Right lobe of liver (tissue), 6 donors: ENCODE measurements around the gene NPLOC4. TPM values are rescaled to one million over a fixed set of nuclear protein-coding genes. Genes with fewer than 3 reads are reported as not detected.
A peak's percentile ranks its signal among the peaks of the same experiment; 100 is the strongest.

Experiments used
- ATAC-seq, 4 donors: fragments of 200-7000 bp; cut with Tn5 transposase; one replicate each; pipeline ENCODE4 v1.9.1; 2020; ENCODE audit warnings: mild to moderate bottlenecking in 4 of 4, moderate library complexity in 4 of 4
- DNase-seq, 3 donors: peaks; one replicate each; pipeline ENCODE4 v3.0.0-alpha.2; 2020
- H3K27ac ChIP-seq, 3 donors: fragments of 200-600 bp; one replicate each; pipeline ENCODE4 v1.8.0; 2022
- H3K27me3 ChIP-seq, 2 donors: fragments of 200-600 bp; one replicate each; pipeline ENCODE4 v1.8.0; 2022
- H3K36me3 ChIP-seq, 4 donors: fragments of 200-600 bp; sonication (generic) in 1 of 4; one replicate each; pipeline versions ENCODE4 v1.5.1 to v1.8.0; 2017 to 2022; ENCODE audit warnings: control low read depth in 1 of 4
- H3K4me1 ChIP-seq, 4 donors: fragments of 200-600 bp; sonication (generic) in 1 of 4; one replicate each; pipeline versions ENCODE4 v1.5.1 to v1.8.0; 2017 to 2022; ENCODE audit warnings: control low read depth in 1 of 4
- H3K4me3 ChIP-seq, 3 donors: fragments of 200-600 bp; one replicate each; pipeline ENCODE4 v1.8.0; 2022
- H3K9me3 ChIP-seq, 4 donors: fragments of 200-600 bp; sonication (generic) in 1 of 4; one replicate each; pipeline versions ENCODE4 v1.5.1 to v1.8.0; 2017 to 2022; ENCODE audit warnings: control low read depth in 1 of 4
- POLR2A ChIP-seq: fragments of 450-650 bp; IDR thresholded peaks from one replicate; pipeline ENCODE4 v1.6.1; 2017; ENCODE audit warnings: antibody characterized with exemption, mild to moderate bottlenecking
- WGBS: methylation state at CpG from one replicate; pipeline ENCODE4 v1.1.6; 2018; ENCODE audit warnings: low coverage, low lambda C conversion rate; ENCODE audit not compliant: insufficient coverage; ENCODE audit errors: missing lambda C conversion rate; 5-methylcytosine and 5-hydroxymethylcytosine counted together
- intact Hi-C, 2 donors: fragments of 100-400 bp; cut with DNase I; formaldehyde crosslinking; loops; one replicate each; pipeline versions ENCODE4 v1.11.2 to v1.14.1; 2022
- total RNA-seq, 6 experiments: library from RNA; depleted of rRNA in 2 of 6; stranded (reverse); fragments of >200 nt in 2 of 6; fragmentation: NEBNext Ultra II Directional in 3 of 6; extraction: Animal tissue kit (Norgen Biotek cat#: 25700) in 3 of 6; gene quantifications; one replicate each; pipeline versions ENCODE4 v1.1.0 to v1.2.4, GENCODE V29; 2016 to 2023
- TF ChIP-seq, protein P1 (sequence below), 4 donors: fragments of 200-600 bp in 3 of 4; fragments of 450-650 bp in 1 of 4; IDR thresholded peaks; one replicate each; pipeline versions ENCODE4 v1.5.1 to v1.8.0; 2016 to 2022; ENCODE audit warnings: antibody characterized with exemption in 4 of 4, mild to moderate bottlenecking in 2 of 4
- donor health status: DM: no; HTN: yes; CAD: no.
- donor health status: DM: no; HTN: no; CAD: no.
- donor health status: DM: no; HTN: no; CAD: no.
- donor health status: DM: no; HTN: yes; CAD: no.
- donor health status: DM: no; HTN: yes; CAD: no.

The NPLOC4 gene
- total RNA-seq, 6 experiments from 2014 or later, result 46.5 to 63.2 (median 55.8) TPM

DNA sequence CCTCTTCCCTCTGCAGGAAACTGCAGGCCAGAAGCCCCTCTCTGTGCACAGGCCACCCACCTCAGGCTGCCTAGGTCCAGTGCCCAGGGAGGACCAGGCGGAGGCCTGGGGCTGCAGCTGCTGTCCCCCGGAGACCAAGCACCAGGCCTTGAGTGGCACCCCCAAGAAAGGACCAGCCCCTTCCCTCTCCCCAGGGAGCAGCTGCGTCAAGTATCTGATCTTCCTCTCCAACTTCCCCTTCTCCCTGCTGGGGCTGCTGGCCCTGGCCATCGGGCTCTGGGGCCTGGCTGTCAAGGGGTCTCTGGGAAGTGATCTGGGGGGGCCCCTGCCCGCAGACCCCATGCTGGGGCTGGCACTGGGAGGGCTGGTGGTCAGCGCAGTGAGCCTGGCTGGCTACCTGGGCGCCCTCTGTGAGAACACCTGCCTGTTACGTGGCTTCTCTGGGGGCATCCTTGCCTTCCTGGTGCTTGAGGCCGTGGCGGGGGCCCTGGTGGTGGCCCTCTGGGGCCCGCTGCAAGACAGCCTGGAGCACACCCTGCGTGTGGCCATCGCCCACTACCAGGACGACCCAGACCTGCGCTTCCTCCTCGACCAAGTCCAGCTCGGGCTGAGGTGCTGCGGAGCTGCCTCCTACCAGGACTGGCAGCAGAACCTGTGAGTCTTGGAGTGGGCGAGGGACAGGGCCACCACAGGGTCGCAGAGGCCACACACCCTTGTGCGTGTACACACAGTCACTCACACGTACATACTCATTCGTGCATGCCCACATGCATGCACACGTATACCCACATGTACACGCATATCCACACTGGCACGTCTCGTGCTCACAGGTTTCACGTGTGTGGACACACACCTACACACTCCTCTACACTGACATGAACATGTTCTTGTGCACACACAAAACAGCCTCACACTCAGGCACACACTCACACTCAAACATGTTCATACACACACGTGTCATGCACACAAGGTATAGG, 8.4 kb upstream of the NPLOC4 start:
- intact Hi-C loops, result no loop called here
- Histone ChIP-seq H3K4me3 (no peak overlapping the region), H3K36me3 (no peaks in the 10 kb centered on the region), H3K27ac (no peak overlapping the region), H3K4me1 (no peaks in the 10 kb centered on the region), H3K9me3 (no peaks in the 10 kb centered on the region), H3K27me3 (peaks cover 0 to 11% of the 10 kb centered on the region in 2 donors)
- WGBS, result 84% methylated on average over 5 of the region's 29 CpGs
- no peak for TF ChIP-seq POLR2A
- TF ChIP-seq, protein P1, sequence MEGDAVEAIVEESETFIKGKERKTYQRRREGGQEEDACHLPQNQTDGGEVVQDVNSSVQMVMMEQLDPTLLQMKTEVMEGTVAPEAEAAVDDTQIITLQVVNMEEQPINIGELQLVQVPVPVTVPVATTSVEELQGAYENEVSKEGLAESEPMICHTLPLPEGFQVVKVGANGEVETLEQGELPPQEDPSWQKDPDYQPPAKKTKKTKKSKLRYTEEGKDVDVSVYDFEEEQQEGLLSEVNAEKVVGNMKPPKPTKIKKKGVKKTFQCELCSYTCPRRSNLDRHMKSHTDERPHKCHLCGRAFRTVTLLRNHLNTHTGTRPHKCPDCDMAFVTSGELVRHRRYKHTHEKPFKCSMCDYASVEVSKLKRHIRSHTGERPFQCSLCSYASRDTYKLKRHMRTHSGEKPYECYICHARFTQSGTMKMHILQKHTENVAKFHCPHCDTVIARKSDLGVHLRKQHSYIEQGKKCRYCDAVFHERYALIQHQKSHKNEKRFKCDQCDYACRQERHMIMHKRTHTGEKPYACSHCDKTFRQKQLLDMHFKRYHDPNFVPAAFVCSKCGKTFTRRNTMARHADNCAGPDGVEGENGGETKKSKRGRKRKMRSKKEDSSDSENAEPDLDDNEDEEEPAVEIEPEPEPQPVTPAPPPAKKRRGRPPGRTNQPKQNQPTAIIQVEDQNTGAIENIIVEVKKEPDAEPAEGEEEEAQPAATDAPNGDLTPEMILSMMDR (IDR thresholded peaks at IDR 0.05), result no peak
- ATAC-seq, result peak in 1 of 4 donors; percentile 28
- no peak for DNase-seq

DNA sequence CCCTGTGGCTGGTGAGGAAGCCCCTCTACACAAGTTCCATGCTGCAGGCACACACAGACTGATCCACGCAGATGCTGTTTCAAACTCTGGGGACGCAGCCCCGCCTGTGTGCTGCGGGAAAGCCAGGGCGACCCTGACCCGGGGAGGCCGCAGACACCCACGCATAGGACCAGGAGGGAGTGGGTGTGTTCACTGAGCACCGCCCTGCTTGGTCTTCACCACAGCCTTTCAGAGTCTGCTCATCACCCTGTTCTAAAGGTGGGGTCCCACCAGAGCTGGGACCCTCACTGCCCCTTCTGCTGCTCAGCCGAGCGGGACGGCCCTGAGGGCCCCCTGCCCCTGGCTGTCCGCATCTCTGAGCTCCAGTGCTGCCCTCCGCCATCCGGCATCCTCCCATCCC, 7.6 kb upstream of the NPLOC4 start:
- no peaks in the 10 kb centered on the region for H3K36me3 ChIP-seq
- H3K4me3 ChIP-seq, result no peak overlapping the region
- ATAC-seq (peak in 1 of 4 donors; percentile 6), DNase-seq (no peak)
- TF ChIP-seq, protein P1 (IDR thresholded peaks at IDR 0.05), result no peak
- no peak for TF ChIP-seq POLR2A
- intact Hi-C loops, result no loop called here
- no peaks in the 10 kb centered on the region for H3K9me3 ChIP-seq
- H3K27me3 ChIP-seq, result peaks cover 0 to 11% of the 10 kb centered on the region in 2 donors
- H3K27ac ChIP-seq, result no peak overlapping the region
- 90% methylated on average over 2 of the region's 15 CpGs for WGBS
- H3K4me1 ChIP-seq, result no peaks in the 10 kb centered on the region

DNA sequence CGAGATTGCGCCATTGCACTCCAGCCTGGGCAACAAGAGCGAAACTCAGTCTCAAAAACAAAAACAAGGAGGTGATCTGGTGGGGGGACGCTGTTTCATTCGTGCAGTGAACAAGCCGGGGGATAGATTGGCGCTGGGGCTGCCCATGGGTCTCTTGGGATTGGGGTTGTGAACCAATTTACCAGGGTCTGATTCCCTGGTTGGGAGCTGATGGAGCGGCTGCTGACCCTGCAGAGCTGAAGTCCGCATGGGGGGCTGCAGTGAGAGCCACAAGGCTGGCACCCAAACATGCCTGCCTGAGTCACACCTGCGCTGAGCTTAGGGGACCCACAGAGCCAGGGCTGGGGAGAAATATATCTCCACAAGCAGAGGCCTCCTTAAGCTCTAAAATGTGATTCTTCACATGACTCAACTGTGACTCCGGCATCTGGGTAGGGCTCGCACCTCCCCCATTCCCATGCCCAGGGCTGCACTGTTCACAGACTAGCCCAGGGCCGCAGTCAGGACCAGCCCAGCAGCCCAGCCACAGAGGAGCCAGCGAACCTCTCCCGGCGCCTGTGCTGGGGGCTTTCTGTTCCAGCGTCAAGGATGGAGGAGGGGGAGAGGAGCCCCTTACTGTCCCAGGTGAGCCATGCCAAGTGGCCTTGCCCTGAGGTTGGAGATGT, 5.0 kb upstream of the NPLOC4 start:
- TF ChIP-seq POLR2A, result no peak
- TF ChIP-seq, protein P1 (IDR thresholded peaks at IDR 0.05), result no peak
- no peak for DNase-seq
- Histone ChIP-seq H3K27me3 (no peaks in the 10 kb centered on the region), H3K4me1 (peaks cover 0 to 5% (median 0%) of the 10 kb centered on the region in 4 donors), H3K36me3 (no peaks in the 10 kb centered on the region), H3K27ac (no peak overlapping the region), H3K9me3 (no peaks in the 10 kb centered on the region), H3K4me3 (no peak overlapping the region)
- WGBS, result 86% methylated on average over 1 of the region's 17 CpGs
- no peak for ATAC-seq
- intact Hi-C loops, result no loop called here

DNA sequence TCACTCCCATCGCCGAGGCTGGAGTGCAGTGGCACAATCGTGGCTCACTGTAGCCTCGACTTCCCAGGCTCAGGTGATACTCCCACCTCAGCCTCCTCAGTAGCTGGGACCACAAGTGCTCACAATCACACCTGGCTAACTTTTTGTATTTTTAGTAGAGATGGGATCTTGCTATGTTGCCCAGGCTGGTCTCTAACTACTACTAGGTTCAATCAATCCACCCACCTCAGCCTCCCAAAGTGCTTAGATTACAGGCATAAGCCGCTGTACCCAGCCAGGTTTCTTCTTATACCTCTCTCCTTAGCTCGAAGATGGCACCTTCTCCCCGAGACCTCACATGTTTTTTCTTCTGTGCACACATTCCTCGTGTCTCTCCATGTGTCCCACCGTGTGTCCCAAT, 3.1 kb upstream of the NPLOC4 start:
- 78% methylated on average over 4 of the region's 9 CpGs for WGBS
- ATAC-seq (no peak), DNase-seq (no peak)
- intact Hi-C loops, result no loop called here
- H3K27ac ChIP-seq, result no peak overlapping the region
- TF ChIP-seq, protein P1 (IDR thresholded peaks at IDR 0.05), result no peak
- no peak for TF ChIP-seq POLR2A
- H3K36me3 ChIP-seq, result no peaks in the 10 kb centered on the region
- H3K9me3 ChIP-seq, result no peaks in the 10 kb centered on the region
- H3K4me3 ChIP-seq, result no peak overlapping the region
- H3K4me1 ChIP-seq, result peaks cover 0 to 14% (median 6%) of the 10 kb centered on the region in 4 donors
- no peaks in the 10 kb centered on the region for H3K27me3 ChIP-seq
